Effector CD8-positive, alpha-beta T cell (primary cell): Measurements from ENCODE around the gene STPG3.

ENCODE experiments used
- DNase-seq: peaks from one replicate; lab custom pipeline; 2025; lab: John Stamatoyannopoulos, UW
- total RNA-seq, 4 experiments: gene quantifications; one replicate each; lab custom pipeline; 2026; lab: John Stamatoyannopoulos, UW

STPG3 gene
- total RNA-seq: 0 to 0.53 (median 0.05) reads per million in 4 experiments

GRCh38 chr9:137251194-137251461 is at the start of gene STPG3:
TSS of gene STPG3 (plus strand) at chr9:137251286. CDS start at chr9:137251287, 1 bp downstream.
- DNase-seq: no peak

GRCh38 chr9:137202966-137203365 is 48.1 kb upstream of the STPG3 start:
- DNase-seq: no peak

GRCh38 chr9:137204731-137205125 is 46.4 kb upstream of the STPG3 start:
- DNase-seq: no peak

GRCh38 chr9:137205126-137206069 is 45.7 kb upstream of the STPG3 start, which contains the start of the genes NDOR1 and TMEM203:
TSS of gene NDOR1 (plus strand) at chr9:137205700. CDS start at chr9:137205778, 78 bp downstream.
TSS of gene TMEM203 (minus strand) at chr9:137205648. CDS start at chr9:137205414, 234 bp downstream.
- DNase-seq: peak; percentile 90

- DNase-seq: no peak
Measured at GRCh38 chr9:137206602-137207001, 44.5 kb upstream of the STPG3 start.

GRCh38 chr9:137211532-137211931 is 39.6 kb upstream of the STPG3 start:
- DNase-seq: no peak

GRCh38 chr9:137212520-137212919 is 38.6 kb upstream of the STPG3 start:
- no peak for DNase-seq

- DNase-seq: no peak
Measured at GRCh38 chr9:137213160-137214060, 37.7 kb upstream of the STPG3 start.

- no peak for DNase-seq
Measured at GRCh38 chr9:137214620-137215019, 36.5 kb upstream of the STPG3 start.

- DNase-seq: no peak
Measured at GRCh38 chr9:137215196-137215986, 35.7 kb upstream of the STPG3 start.

- no peak for DNase-seq
Measured at GRCh38 chr9:137216188-137216965, 34.7 kb upstream of the STPG3 start.

- DNase-seq: no peak
Measured at GRCh38 chr9:137217276-137218211, 33.5 kb upstream of the STPG3 start.

- DNase-seq: no peak
Measured at GRCh38 chr9:137218212-137218753, 32.8 kb upstream of the STPG3 start.

GRCh38 chr9:137218754-137219271 is 32.3 kb upstream of the STPG3 start:
- no peak for DNase-seq

- DNase-seq: no peak
Measured at GRCh38 chr9:137219757-137220316, 31.2 kb upstream of the STPG3 start.

- no peak for DNase-seq
Measured at GRCh38 chr9:137220317-137221094, 30.6 kb upstream of the STPG3 start.

GRCh38 chr9:137221095-137221505 is 30.0 kb upstream of the STPG3 start:
- DNase-seq: no peak

GRCh38 chr9:137221506-137222111 is 29.5 kb upstream of the STPG3 start:
- no peak for DNase-seq
